ENCODE data around the gene ARID5B.
A peak's percentile ranks its signal among the peaks of the same experiment; 100 is the strongest.
"Not testable (repeated sequence)": the region's sequence is repeated elsewhere in the genome, so short reads cannot be mapped to it uniquely, and the experiment has no call there.

The ARID5B gene

GRCh38 chr10:61965703-61966395 is 64.3 kb downstream of the ARID5B start:
- DNase-seq: no peak

- no peak for DNase-seq
Measured at GRCh38 chr10:61967298-61967697, 65.8 kb downstream of the ARID5B start.

- no peak for DNase-seq
Measured at GRCh38 chr10:61970182-61971002, 68.9 kb downstream of the ARID5B start.

GRCh38 chr10:61971003-61971325 is 69.5 kb downstream of the ARID5B start:
- no peak for DNase-seq

GRCh38 chr10:61973169-61973568 is 71.7 kb downstream of the ARID5B start:
- DNase-seq: no peak

GRCh38 chr10:61973906-61974305 is 72.4 kb downstream of the ARID5B start:
- no peak for DNase-seq

GRCh38 chr10:61974601-61975390 is 73.3 kb downstream of the ARID5B start:
- peak; percentile 57 for DNase-seq

GRCh38 chr10:61975391-61975932 is 74.0 kb downstream of the ARID5B start:
- no peak for DNase-seq

- DNase-seq: not testable (repeated sequence)
Measured at GRCh38 chr10:61976951-61977721, 75.6 kb downstream of the ARID5B start.

GRCh38 chr10:61978965-61979364 is 77.5 kb downstream of the ARID5B start:
- DNase-seq: no peak

GRCh38 chr10:61981460-61981859 is 80.0 kb downstream of the ARID5B start:
- DNase-seq: no peak

GRCh38 chr10:61983255-61983654 is 81.8 kb downstream of the ARID5B start:
- no peak for DNase-seq

GRCh38 chr10:61984803-61985418 is 83.4 kb downstream of the ARID5B start:
- DNase-seq: no peak

- DNase-seq: no peak
Measured at GRCh38 chr10:61985715-61986114, 84.2 kb downstream of the ARID5B start.

GRCh38 chr10:61986382-61986781 is 84.9 kb downstream of the ARID5B start:
- DNase-seq: no peak

- DNase-seq: no peak
Measured at GRCh38 chr10:61986788-61987492, 85.4 kb downstream of the ARID5B start.

GRCh38 chr10:61987537-61987936 is 86.0 kb downstream of the ARID5B start:
- DNase-seq: no peak

GRCh38 chr10:61987951-61988379 is 86.5 kb downstream of the ARID5B start:
- no peak for DNase-seq

GRCh38 chr10:61989995-61990760 is 88.7 kb downstream of the ARID5B start:
- DNase-seq: no peak

GRCh38 chr10:61990761-61991135 is 89.2 kb downstream of the ARID5B start:
- no peak for DNase-seq

- DNase-seq: no peak
Measured at GRCh38 chr10:61991166-61991565, 89.7 kb downstream of the ARID5B start.

All from COR-L47 (cell line).